Measurements from ENCODE around the gene GSE1.

- TF ChIP-seq SUZ12 (IDR thresholded peaks at IDR 0.05) (no peak), ZNF384 (IDR thresholded peaks at IDR 0.05) (no peak), HDGF (IDR thresholded peaks at IDR 0.05; ENCODE audit: borderline replicate concordance) (no peak), FOXA1 (IDR thresholded peaks at IDR 0.05) (no peak)
- TF ChIP-seq, protein P1, sequence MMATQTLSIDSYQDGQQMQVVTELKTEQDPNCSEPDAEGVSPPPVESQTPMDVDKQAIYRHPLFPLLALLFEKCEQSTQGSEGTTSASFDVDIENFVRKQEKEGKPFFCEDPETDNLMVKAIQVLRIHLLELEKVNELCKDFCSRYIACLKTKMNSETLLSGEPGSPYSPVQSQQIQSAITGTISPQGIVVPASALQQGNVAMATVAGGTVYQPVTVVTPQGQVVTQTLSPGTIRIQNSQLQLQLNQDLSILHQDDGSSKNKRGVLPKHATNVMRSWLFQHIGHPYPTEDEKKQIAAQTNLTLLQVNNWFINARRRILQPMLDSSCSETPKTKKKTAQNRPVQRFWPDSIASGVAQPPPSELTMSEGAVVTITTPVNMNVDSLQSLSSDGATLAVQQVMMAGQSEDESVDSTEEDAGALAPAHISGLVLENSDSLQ (IDR thresholded peaks at IDR 0.05): no peak
Measured at GRCh38 chr16:85687651-85688471, 74.7 kb downstream of the GSE1 start.
